Activated T-helper 17 cell treated with anti-CD3 and anti-CD28 coated beads, Interleukin-2, amount 50 U/mL, for 72 hours (primary cell): ENCODE results near the gene NDUFS7. TPM values are rescaled to one million over a fixed set of nuclear protein-coding genes. Genes with fewer than 3 reads are reported as not detected.
"Not testable (repeated sequence)": the region's sequence is repeated elsewhere in the genome, so short reads cannot be mapped to it uniquely, and the experiment has no call there.

Source experiments
- ATAC-seq: fragments of 150-1000 bp; cut with Tn5 transposase; replicated peaks from 2 replicates; pipeline ENCODE4 v1.10.0; 2021; ENCODE audit warnings: mild to moderate bottlenecking, moderate library complexity
- H3K27ac Mint-ChIP-seq: one replicate; pipeline ENCODE4 v1.8.0; 2022; ENCODE audit warnings: mixed read lengths
- H3K27me3 Mint-ChIP-seq: one replicate; pipeline ENCODE4 v1.8.0; 2022; ENCODE audit warnings: mixed read lengths
- H3K36me3 Mint-ChIP-seq: one replicate; pipeline ENCODE4 v1.8.0; 2022; ENCODE audit warnings: low read depth, mild to moderate bottlenecking, mixed read lengths
- H3K4me1 Mint-ChIP-seq: one replicate; pipeline ENCODE4 v1.8.0; 2022; ENCODE audit warnings: mixed read lengths
- H3K4me3 Mint-ChIP-seq: one replicate; pipeline ENCODE4 v1.8.0; 2022; ENCODE audit warnings: mild to moderate bottlenecking, mixed read lengths
- H3K9me3 Mint-ChIP-seq: one replicate; pipeline ENCODE4 v1.8.0; 2022; ENCODE audit warnings: mixed read lengths
- total RNA-seq, 2 donors: library from RNA; stranded (reverse); gene quantifications; one replicate each; pipeline ENCODE4 v1.2.3, GENCODE V29; 2022

NDUFS7 gene
- total RNA-seq, 2 donors from 2014 or later = 51.5 to 87.9 TPM

- no peaks in the 10 kb centered on the region for H3K9me3 Mint-ChIP-seq
- no peak overlapping the region for H3K27ac Mint-ChIP-seq
- H3K27me3 Mint-ChIP-seq = no peaks in the 10 kb centered on the region
- H3K4me3 Mint-ChIP-seq = no peak overlapping the region
- H3K4me1 Mint-ChIP-seq = no peaks in the 10 kb centered on the region
- peaks cover 67% of the 10 kb centered on the region for H3K36me3 Mint-ChIP-seq
- no peak for ATAC-seq
Measured at GRCh38 chr19:1431759-1432506, 48.2 kb downstream of the NDUFS7 start.

GRCh38 chr19:1432507-1432887 lies 48.8 kb downstream of the NDUFS7 start:
- H3K9me3 Mint-ChIP-seq = no peaks in the 10 kb centered on the region
- H3K4me3 Mint-ChIP-seq = no peak overlapping the region
- H3K4me1 Mint-ChIP-seq = no peaks in the 10 kb centered on the region
- ATAC-seq = no peak
- H3K27me3 Mint-ChIP-seq = no peaks in the 10 kb centered on the region
- H3K36me3 Mint-ChIP-seq = peaks cover 61% of the 10 kb centered on the region
- H3K27ac Mint-ChIP-seq = no peak overlapping the region

- no peaks in the 10 kb centered on the region for H3K4me1 Mint-ChIP-seq
- ATAC-seq = no peak
- no peak overlapping the region for H3K4me3 Mint-ChIP-seq
- H3K36me3 Mint-ChIP-seq = peaks cover 58% of the 10 kb centered on the region
- H3K27me3 Mint-ChIP-seq = no peaks in the 10 kb centered on the region
- no peaks in the 10 kb centered on the region for H3K9me3 Mint-ChIP-seq
- H3K27ac Mint-ChIP-seq = no peak overlapping the region
Measured at GRCh38 chr19:1433119-1434039, 49.7 kb downstream of the NDUFS7 start.

- H3K36me3 Mint-ChIP-seq = peaks cover 61% of the 10 kb centered on the region
- H3K4me1 Mint-ChIP-seq = no peaks in the 10 kb centered on the region
- no peak overlapping the region for H3K4me3 Mint-ChIP-seq
- H3K27ac Mint-ChIP-seq = no peak overlapping the region
- no peaks in the 10 kb centered on the region for H3K9me3 Mint-ChIP-seq
- ATAC-seq = no peak
- H3K27me3 Mint-ChIP-seq = no peaks in the 10 kb centered on the region
Measured at GRCh38 chr19:1434040-1434366, 50.3 kb downstream of the NDUFS7 start.

- H3K27ac Mint-ChIP-seq = no peak overlapping the region
- H3K36me3 Mint-ChIP-seq = peaks cover 63% of the 10 kb centered on the region
- H3K9me3 Mint-ChIP-seq = no peaks in the 10 kb centered on the region
- no peak for ATAC-seq
- no peaks in the 10 kb centered on the region for H3K4me1 Mint-ChIP-seq
- no peaks in the 10 kb centered on the region for H3K27me3 Mint-ChIP-seq
- no peak overlapping the region for H3K4me3 Mint-ChIP-seq
Measured at GRCh38 chr19:1434577-1435060, 50.9 kb downstream of the NDUFS7 start.

GRCh38 chr19:1435378-1435989 lies 51.8 kb downstream of the NDUFS7 start:
- ATAC-seq = no peak
- H3K4me3 Mint-ChIP-seq = no peak overlapping the region
- H3K27me3 Mint-ChIP-seq = no peaks in the 10 kb centered on the region
- no peak overlapping the region for H3K27ac Mint-ChIP-seq
- H3K36me3 Mint-ChIP-seq = peaks cover 64% of the 10 kb centered on the region
- H3K4me1 Mint-ChIP-seq = no peaks in the 10 kb centered on the region
- H3K9me3 Mint-ChIP-seq = no peaks in the 10 kb centered on the region

GRCh38 chr19:1437609-1438008 lies 53.9 kb downstream of the NDUFS7 start:
- Mint-ChIP-seq H3K27me3 (no peaks in the 10 kb centered on the region), H3K27ac (peak overlapping the region; percentile 99), H3K4me3 (peak overlapping the region; percentile 93), H3K4me1 (no peaks in the 10 kb centered on the region), H3K36me3 (peaks cover 64% of the 10 kb centered on the region), H3K9me3 (no peaks in the 10 kb centered on the region)
- no peak for ATAC-seq

- Mint-ChIP-seq H3K27ac (peak within 1 kb of the TSS; percentile 99), H3K36me3 (peaks cover 61% of the 10 kb centered on the region), H3K4me1 (no peaks in the 10 kb centered on the region), H3K27me3 (no peaks in the 10 kb centered on the region), H3K4me3 (peak within 1 kb of the TSS; percentile 93), H3K9me3 (no peaks in the 10 kb centered on the region)
- peak; percentile 89 for ATAC-seq
Measured at GRCh38 chr19:1438035-1438932, 54.6 kb downstream of the NDUFS7 start, which contains the start of gene RPS15. RPS15 (plus strand) TSS chr19:1438396; CDS start chr19:1438426, 30 bp downstream.

- H3K4me1 Mint-ChIP-seq = no peaks in the 10 kb centered on the region
- H3K9me3 Mint-ChIP-seq = no peaks in the 10 kb centered on the region
- no peaks in the 10 kb centered on the region for H3K27me3 Mint-ChIP-seq
- peak; percentile 1 for ATAC-seq
- H3K36me3 Mint-ChIP-seq = peaks cover 61% of the 10 kb centered on the region
- H3K27ac Mint-ChIP-seq = peak overlapping the region; percentile 99
- peak overlapping the region; percentile 93 for H3K4me3 Mint-ChIP-seq
Measured at GRCh38 chr19:1438933-1439354, 55.2 kb downstream of the NDUFS7 start.

- not testable (repeated sequence) for H3K9me3 Mint-ChIP-seq, H3K4me1 Mint-ChIP-seq, ATAC-seq, H3K27me3 Mint-ChIP-seq
- H3K27ac Mint-ChIP-seq = peak overlapping the region; percentile 99
- H3K36me3 Mint-ChIP-seq = peaks cover 61% of the 10 kb centered on the region
- peak overlapping the region; percentile 93 for H3K4me3 Mint-ChIP-seq
Measured at GRCh38 chr19:1439525-1440417, 56.1 kb downstream of the NDUFS7 start.

GRCh38 chr19:1440418-1440801 lies 56.7 kb downstream of the NDUFS7 start:
- Mint-ChIP-seq H3K36me3 (peaks cover 56% of the 10 kb centered on the region), H3K27me3 (no peaks in the 10 kb centered on the region), H3K9me3 (no peaks in the 10 kb centered on the region), H3K27ac (peak overlapping the region; percentile 99), H3K4me1 (no peaks in the 10 kb centered on the region), H3K4me3 (peak overlapping the region; percentile 93)
- ATAC-seq = no peak

- no peak for ATAC-seq
- H3K9me3 Mint-ChIP-seq = no peaks in the 10 kb centered on the region
- H3K4me1 Mint-ChIP-seq = no peaks in the 10 kb centered on the region
- peaks cover 52% of the 10 kb centered on the region for H3K36me3 Mint-ChIP-seq
- H3K4me3 Mint-ChIP-seq = peak overlapping the region; percentile 93
- no peaks in the 10 kb centered on the region for H3K27me3 Mint-ChIP-seq
- peak overlapping the region; percentile 99 for H3K27ac Mint-ChIP-seq
Measured at GRCh38 chr19:1441022-1441426, 57.3 kb downstream of the NDUFS7 start.
